HG03342 (cell line): ENCODE data around the gene PIGU.
"Not testable (repeated sequence)": the region's sequence is repeated elsewhere in the genome, so short reads cannot be mapped to it uniquely, and the experiment has no call there.

Experiments
- ATAC-seq: cut with Tn5 transposase; IDR thresholded peaks from one replicate; pipeline ENCODE4 v1.9.1; 2021; ENCODE audit warnings: mild to moderate bottlenecking, moderate library complexity; ENCODE audit not compliant: unreplicated experiment

The PIGU gene

GRCh38 chr20:34537651-34538050 is 139.2 kb downstream of the PIGU start:
- ATAC-seq = no peak

DNA sequence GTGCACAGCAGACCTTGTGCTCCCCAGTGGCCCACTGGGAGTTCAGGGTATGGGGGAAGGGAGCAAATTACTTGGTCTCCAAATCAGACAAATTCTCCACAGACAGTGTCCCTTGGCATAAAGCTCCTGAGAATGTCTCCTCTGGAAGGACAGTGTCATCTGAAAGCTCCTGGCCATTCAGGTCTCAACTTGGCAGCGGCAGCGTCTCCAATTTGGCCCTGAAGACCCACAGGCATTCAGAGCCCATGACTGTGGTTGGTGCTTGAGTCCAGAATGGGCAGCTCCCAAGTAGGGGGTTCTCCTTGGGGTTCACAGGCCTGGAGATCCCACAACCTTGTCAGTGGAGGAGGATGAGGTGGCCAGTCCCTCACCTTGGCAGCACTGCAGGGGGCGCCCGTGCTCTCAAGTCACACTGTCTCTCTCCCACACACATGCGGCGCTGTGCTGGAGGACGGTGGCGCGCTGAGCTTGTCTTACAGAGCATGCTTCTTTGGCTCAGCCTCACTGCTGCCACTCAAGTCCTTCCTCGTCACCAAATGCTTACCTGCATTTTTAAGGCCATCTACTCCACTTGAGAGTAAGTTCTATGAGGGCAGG is 140.0 kb downstream of the PIGU start:
- ATAC-seq = no peak

GRCh38 chr20:34535857-34536256 is 141.0 kb downstream of the PIGU start:
- ATAC-seq = no peak

GRCh38 chr20:34535301-34535840 is 141.5 kb downstream of the PIGU start:
- no peak for ATAC-seq

DNA sequence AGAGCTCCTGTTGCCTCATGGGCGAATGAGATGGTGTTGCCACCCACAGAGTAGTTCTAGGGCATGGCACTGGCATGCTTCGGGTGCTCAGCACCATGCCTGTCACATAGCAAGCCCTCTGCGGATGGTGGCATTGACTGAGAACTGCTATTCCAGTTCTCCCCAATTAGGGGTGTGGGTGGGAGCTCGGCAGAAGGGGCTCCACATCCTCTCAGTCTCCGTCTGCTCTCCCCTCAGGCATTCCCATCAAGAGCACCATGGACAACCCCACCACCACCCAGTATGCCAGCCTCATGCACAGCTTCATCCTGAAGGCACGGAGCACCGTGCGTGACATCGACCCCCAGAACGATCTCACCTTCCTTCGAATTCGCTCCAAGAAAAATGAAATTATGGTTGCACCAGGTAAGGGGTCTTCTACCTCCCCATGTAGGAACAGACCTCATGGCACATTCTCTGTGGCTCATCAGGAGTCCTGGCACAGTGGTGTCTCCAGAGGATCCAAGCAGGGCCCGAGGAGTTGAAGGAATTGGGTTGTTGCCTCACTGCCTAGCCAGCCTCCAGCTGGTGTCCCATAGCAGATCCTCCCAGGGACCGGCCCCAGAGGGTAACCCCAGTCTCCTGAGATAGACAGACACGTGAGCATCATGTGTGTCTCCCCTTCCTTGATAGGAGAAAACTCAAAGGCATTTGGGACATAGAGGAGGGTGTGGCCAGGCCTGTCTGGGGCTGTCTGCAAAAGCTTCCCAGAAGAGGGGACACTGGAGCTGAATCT is 142.3 kb downstream of the PIGU start:
- no peak for ATAC-seq

DNA sequence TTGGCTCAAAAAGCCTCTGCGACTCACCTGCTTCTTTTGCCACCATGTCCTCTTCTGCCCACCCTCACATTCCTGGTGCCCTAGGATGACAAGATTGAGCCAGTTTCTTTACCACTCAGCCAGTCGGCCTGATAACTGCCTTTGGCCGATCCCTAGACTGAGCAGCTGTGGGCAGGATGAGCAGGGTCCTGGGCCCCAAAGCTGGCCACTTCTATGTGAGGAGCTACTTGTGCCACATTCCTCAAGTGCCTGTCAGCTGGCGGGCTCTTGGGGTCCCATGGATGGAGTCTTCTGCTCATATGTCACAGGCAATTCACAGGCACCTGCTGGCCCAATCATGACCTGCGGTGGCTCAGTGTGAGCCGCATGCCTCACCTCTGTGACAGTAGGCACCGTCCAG is 144.1 kb downstream of the PIGU start:
- no peak for ATAC-seq

DNA sequence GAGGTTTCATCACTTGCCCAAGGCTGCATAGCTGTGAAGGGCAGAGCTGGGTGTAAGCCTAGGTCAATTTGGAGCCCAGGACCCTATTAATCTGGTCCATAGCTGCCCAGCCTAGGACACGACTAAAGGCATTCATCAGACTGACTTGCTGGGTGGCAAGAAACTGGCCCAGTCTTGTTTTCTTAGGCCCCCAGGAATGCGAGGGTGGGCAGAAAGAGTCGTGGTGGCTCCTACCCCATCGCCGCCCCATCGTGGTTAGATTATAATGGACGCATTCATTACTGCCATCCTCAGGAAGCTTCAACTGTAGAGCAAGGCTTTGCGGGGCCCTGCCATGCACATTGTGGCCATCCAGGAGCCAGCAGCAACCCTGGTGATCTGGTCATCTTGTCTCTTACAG is 144.6 kb downstream of the PIGU start:
- no peak for ATAC-seq

- ATAC-seq = no peak
Measured at GRCh38 chr20:34531608-34532265, 145.2 kb downstream of the PIGU start.

- no peak for ATAC-seq
Measured at GRCh38 chr20:34530342-34530741, 146.6 kb downstream of the PIGU start.

DNA sequence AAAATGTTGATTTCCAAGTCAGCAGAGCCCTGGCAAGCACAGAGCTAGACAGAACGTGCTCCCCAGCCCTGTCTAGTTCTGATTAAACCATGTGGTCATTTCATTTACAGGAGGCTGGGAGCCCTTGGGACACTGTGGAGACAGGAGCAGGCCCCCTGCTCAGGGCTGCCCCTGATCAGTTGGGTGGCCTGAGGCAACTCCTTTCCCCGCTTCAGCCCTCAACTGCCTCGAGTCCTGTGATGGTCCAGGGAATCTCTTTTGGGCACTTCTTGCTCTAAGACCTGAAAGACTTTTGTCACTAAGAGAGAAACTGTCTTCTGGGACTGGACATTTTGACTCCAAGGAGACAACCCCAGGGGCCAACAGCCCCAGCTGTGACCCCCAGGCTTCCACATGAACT is 147.2 kb downstream of the PIGU start:
- ATAC-seq = no peak

- no peak for ATAC-seq
Measured at GRCh38 chr20:34528921-34529297, 148.0 kb downstream of the PIGU start.

- no peak for ATAC-seq
Measured at GRCh38 chr20:34527016-34527415, 149.9 kb downstream of the PIGU start.

- no peak for ATAC-seq
Measured at GRCh38 chr20:34526466-34526865, 150.4 kb downstream of the PIGU start.

DNA sequence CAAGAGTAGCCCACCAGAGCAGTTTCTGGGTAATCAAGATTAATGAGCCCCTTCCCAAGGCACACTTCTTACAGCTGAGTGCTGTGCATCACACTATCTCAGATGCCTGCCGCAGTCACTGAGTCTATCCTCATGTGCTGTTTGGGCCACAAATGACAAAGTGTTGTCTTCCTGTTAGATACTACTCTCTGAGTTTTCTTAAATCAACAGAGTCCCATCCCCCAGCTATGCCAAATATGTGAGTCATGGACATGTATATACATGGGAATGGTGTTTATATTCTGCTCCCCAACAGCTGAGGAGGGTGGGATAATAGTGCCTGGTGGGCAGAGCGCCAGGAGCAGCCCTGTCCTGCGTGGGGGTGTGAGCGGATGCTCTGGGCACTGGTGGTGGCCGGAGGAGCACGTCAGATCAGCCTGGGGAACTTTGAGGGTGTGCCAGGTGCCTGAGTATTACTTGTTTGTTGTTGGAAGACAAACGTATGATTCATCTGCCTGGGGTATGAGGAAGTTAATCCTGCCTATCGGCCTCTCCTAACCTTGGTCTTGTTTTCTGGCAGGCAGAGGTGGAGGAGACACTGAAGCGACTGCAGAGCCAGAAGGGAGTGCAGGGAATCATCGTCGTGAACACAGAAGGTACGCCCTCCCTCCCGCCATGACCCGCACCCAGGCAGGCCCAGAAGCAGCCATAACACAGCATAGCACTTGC is 151.0 kb downstream of the PIGU start:
- no peak for ATAC-seq

DNA sequence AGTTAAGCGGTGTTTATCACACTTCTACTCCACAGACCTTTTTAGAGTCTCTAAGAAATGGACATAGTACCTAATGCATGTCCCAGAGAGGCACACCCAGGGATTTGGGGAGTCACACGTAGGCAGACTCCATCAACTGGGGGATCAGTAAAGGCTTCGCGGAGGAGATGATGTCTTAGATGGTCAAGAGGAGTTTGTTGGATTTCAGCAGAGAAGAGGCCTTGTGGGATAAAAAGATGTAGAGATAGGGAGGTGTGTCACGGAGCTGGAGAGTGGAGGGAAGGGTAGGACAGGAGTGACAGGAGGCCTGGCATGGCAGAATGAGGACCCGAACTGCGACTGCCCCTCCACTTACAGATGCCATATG is 151.6 kb downstream of the PIGU start:
- no peak for ATAC-seq

DNA sequence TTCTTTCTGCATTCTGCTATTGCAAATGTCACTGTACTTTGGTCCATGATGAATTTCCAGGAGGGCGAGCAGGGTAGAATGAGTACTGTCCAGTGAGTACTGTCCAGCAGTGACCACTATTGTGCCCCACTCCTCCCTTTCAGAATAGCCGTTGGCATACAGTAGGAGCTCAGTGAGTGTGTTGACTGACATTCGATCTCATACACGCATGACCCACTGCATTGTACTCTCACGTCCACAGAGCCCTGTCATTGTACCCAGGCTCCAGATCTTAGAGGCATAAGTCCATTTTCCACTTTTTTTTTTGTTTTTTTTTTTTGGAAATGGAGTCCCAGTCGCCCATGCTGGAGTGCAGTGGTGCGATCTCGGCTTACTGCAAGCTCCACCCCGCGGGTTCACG is 152.5 kb downstream of the PIGU start:
- no peak for ATAC-seq

DNA sequence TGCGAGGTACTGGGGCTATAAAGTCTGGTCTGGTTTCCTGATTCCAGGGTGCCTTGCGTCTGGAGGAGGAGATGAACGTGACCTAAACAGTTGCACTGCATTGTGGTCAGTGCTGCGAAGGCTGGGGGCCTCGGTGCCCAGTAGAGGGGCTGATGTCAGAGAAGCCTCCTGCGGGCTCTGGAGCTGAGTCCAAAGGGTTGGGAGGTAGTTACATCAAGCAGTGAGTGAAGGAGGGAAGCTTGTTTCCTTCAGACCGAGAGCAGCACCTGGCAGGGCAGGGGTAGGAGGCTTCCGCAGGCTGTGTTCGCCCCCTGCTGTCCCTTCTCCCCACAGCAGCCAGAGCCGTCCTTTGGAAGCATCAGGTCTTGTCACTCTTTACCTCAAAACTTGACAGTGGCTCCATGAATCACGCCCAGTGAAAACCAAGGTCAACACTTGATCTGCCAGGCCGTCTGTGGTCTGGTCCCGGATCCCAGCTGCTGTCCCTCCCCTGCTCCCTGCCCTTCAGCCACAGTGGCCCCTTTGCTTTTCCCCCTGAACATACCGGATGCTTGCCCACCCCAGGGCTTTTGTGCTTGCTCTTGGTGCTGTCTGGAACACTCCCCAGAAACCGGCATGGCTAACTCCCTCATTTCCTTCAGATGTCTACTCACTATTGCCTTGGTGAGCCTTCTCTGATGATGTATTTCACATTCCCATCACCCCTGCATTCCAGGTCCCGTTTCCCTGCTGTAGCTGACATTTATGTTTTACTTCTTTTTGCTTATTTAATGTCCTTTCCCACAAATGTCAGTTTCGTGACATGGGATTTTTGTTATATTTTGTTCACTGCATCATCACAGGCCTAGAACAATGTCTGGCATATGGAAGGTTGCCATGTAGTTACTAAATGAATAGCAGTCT is 153.7 kb downstream of the PIGU start:
- no peak for ATAC-seq

DNA sequence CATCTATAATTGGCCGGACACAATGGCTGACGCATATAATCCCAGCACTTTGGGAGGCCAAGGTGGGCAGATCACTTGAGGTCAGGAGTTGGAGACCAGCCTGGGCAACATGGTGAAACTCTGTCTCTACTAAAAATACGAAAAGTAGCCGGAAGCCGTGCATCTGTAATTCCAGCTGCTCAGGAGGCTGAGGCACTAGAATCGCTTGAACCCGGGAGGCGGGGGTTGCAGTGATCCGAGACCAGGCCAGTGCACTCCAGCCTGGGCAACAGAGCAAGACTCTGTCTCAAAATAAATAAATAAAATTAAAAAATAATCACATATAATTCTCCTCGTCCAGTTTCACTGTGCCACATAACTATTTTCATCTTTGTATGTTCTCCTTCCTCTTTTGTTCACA is 157.1 kb downstream of the PIGU start:
- ATAC-seq = not testable (repeated sequence)

DNA sequence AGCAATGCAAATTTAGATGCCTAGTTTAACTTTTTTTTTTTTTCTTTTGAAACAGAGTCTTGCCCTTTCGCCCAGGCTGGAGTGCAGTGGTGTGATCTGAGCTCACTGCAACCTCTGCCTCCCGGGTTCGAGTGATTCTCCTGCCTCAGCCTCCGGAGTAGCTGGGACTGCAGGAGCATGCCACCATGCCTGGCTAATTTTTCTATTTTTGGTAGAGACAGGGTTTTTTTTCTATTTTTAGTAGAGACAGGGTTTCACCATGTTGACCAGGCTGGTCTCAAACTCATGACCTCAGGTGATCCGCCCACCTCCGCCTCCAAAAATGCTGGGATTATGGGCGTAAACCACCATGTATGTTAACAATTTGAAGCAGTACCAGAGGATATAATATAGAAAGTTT is 158.0 kb downstream of the PIGU start:
- ATAC-seq = not testable (repeated sequence)

- ATAC-seq = no peak
Measured at GRCh38 chr20:34517114-34517505, 159.8 kb downstream of the PIGU start.
